ENCODE data around the gene GNAQ.

DNA sequence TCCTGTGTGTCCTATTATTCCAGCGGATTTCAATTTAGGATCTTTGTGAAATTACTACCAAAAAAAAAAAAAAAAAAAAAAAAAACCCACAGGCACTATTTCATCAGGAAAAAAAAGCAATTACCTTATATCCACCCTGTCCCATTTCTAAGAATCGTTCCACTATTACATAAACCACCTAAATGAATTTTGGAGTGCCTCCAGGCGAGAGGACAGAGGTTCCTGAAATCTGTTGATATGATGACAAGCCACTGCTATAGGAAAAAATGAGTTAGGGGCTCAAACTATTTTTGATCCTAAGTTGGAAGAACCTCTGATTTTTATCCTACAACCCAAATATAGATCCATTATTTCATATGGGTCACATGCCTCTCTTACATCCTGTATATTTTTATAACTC lies 177.9 kb downstream of the GNAQ start:
- TF ChIP-seq, protein P1, sequence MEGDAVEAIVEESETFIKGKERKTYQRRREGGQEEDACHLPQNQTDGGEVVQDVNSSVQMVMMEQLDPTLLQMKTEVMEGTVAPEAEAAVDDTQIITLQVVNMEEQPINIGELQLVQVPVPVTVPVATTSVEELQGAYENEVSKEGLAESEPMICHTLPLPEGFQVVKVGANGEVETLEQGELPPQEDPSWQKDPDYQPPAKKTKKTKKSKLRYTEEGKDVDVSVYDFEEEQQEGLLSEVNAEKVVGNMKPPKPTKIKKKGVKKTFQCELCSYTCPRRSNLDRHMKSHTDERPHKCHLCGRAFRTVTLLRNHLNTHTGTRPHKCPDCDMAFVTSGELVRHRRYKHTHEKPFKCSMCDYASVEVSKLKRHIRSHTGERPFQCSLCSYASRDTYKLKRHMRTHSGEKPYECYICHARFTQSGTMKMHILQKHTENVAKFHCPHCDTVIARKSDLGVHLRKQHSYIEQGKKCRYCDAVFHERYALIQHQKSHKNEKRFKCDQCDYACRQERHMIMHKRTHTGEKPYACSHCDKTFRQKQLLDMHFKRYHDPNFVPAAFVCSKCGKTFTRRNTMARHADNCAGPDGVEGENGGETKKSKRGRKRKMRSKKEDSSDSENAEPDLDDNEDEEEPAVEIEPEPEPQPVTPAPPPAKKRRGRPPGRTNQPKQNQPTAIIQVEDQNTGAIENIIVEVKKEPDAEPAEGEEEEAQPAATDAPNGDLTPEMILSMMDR (IDR thresholded peaks at IDR 0.05), result no peak
- no peak for TF ChIP-seq POLR2A (IDR thresholded peaks at IDR 0.05)
